Peyer's patch (tissue), 4 donors: Measurements from ENCODE around the gene ZNF511.

Experiments
- POLR2A ChIP-seq, 2 donors: fragments of 450-650 bp; IDR thresholded peaks; one replicate each; pipeline ENCODE4 v1.5.1; 2017; ENCODE audit warnings: antibody characterized with exemption in 2 of 2, mild to moderate bottlenecking in 2 of 2, moderate library complexity in 2 of 2
- TF ChIP-seq, protein P1 (sequence below), 6 experiments: fragments of 450-650 bp in 4 of 6; fragments of 200-600 bp in 2 of 6; sonication (generic) in 1 of 6; IDR thresholded peaks; one replicate each; pipeline ENCODE4 v1.5.1; 2017 to 2019; ENCODE audit warnings: antibody characterized with exemption in 6 of 6, mild to moderate bottlenecking in 3 of 6, moderate library complexity in 1 of 6

DNA sequence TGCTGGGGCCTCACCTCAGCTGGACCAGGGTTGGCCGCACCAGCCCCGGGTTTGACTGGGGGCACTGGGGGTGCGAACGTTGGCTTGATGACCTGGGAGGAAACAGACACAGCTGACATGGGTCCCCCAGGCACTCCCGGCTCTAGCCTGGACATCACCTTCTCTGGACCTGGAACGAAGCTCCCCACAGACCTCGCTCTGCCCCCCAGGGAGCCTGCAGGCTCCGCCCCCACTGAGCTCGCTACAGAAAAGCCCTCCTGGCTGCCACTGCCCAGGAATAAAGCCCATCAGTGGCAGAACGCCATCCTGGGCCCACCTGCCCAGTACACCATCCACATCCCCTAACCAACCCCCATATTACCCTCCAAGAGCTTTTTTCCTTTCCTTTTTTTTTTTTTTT lies 45.0 kb upstream of the ZNF511 start:
- TF ChIP-seq, protein P1, sequence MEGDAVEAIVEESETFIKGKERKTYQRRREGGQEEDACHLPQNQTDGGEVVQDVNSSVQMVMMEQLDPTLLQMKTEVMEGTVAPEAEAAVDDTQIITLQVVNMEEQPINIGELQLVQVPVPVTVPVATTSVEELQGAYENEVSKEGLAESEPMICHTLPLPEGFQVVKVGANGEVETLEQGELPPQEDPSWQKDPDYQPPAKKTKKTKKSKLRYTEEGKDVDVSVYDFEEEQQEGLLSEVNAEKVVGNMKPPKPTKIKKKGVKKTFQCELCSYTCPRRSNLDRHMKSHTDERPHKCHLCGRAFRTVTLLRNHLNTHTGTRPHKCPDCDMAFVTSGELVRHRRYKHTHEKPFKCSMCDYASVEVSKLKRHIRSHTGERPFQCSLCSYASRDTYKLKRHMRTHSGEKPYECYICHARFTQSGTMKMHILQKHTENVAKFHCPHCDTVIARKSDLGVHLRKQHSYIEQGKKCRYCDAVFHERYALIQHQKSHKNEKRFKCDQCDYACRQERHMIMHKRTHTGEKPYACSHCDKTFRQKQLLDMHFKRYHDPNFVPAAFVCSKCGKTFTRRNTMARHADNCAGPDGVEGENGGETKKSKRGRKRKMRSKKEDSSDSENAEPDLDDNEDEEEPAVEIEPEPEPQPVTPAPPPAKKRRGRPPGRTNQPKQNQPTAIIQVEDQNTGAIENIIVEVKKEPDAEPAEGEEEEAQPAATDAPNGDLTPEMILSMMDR (IDR thresholded peaks at IDR 0.05): no peak
- no peak for TF ChIP-seq POLR2A (IDR thresholded peaks at IDR 0.05)
